Activated naive CD8-positive, alpha-beta T cell treated with anti-CD3 and anti-CD28 coated beads for 36 hours (primary cell): Measurements from ENCODE around the gene NKX1-1. TPM values are rescaled to one million over a fixed set of nuclear protein-coding genes. Genes with fewer than 3 reads are reported as not detected.

Experiments
- DNase-seq: peaks from one replicate; pipeline ENCODE4 v3.0.0; 2021
- H3K27ac Mint-ChIP-seq: one replicate; pipeline ENCODE4 v1.8.0; 2022; ENCODE audit warnings: mild to moderate bottlenecking, moderate library complexity, mixed read lengths
- H3K27me3 Mint-ChIP-seq: one replicate; pipeline ENCODE4 v1.8.0; 2022; ENCODE audit warnings: mild to moderate bottlenecking, mixed read lengths
- H3K36me3 Mint-ChIP-seq: one replicate; pipeline ENCODE4 v1.8.0; 2021; ENCODE audit warnings: mild to moderate bottlenecking, mixed read lengths
- H3K4me1 Mint-ChIP-seq: one replicate; pipeline ENCODE4 v1.8.0; 2021; ENCODE audit warnings: mixed read lengths
- H3K4me3 Mint-ChIP-seq: one replicate; pipeline ENCODE4 v1.8.0; 2022; ENCODE audit warnings: mild to moderate bottlenecking, moderate library complexity, mixed read lengths
- H3K9me3 Mint-ChIP-seq: one replicate; pipeline ENCODE4 v1.8.0; 2022; ENCODE audit warnings: mixed read lengths
- total RNA-seq, 2 experiments: library from RNA; stranded (reverse); gene quantifications; one replicate each; pipeline ENCODE4 v1.2.3, GENCODE V29; 2021

Gene NKX1-1
- total RNA-seq, 2 experiments from 2014 or later: not detected

- H3K36me3 Mint-ChIP-seq: peaks cover 1% of the 10 kb centered on the region
- no peak overlapping the region for H3K4me3 Mint-ChIP-seq
- H3K4me1 Mint-ChIP-seq: peaks cover 2% of the 10 kb centered on the region
- no peak for DNase-seq
- no peak overlapping the region for H3K27ac Mint-ChIP-seq
- H3K27me3 Mint-ChIP-seq: no peaks in the 10 kb centered on the region
- H3K9me3 Mint-ChIP-seq: no peaks in the 10 kb centered on the region
Observed at GRCh38 chr4:1357356-1358248, 48.6 kb downstream of the NKX1-1 start.

GRCh38 chr4:1356181-1356998 is 49.9 kb downstream of the NKX1-1 start:
- Mint-ChIP-seq H3K27ac (no peak overlapping the region), H3K4me3 (no peak overlapping the region), H3K36me3 (peaks cover 1% of the 10 kb centered on the region), H3K27me3 (no peaks in the 10 kb centered on the region), H3K4me1 (peaks cover 6% of the 10 kb centered on the region), H3K9me3 (no peaks in the 10 kb centered on the region)
- peak; percentile 41 for DNase-seq

GRCh38 chr4:1355378-1355777 is 50.9 kb downstream of the NKX1-1 start:
- Mint-ChIP-seq H3K4me3 (no peak overlapping the region), H3K27ac (no peak overlapping the region), H3K9me3 (no peaks in the 10 kb centered on the region), H3K4me1 (peaks cover 6% of the 10 kb centered on the region), H3K27me3 (no peaks in the 10 kb centered on the region), H3K36me3 (peaks cover 1% of the 10 kb centered on the region)
- no peak for DNase-seq

- peaks cover 8% of the 10 kb centered on the region for H3K4me1 Mint-ChIP-seq
- no peak for DNase-seq
- no peak overlapping the region for H3K4me3 Mint-ChIP-seq
- H3K36me3 Mint-ChIP-seq: peaks cover 1% of the 10 kb centered on the region
- H3K27ac Mint-ChIP-seq: no peak overlapping the region
- no peaks in the 10 kb centered on the region for H3K9me3 Mint-ChIP-seq
- no peaks in the 10 kb centered on the region for H3K27me3 Mint-ChIP-seq
Observed at GRCh38 chr4:1354983-1355275, 51.3 kb downstream of the NKX1-1 start.

GRCh38 chr4:1354136-1354982 is 51.9 kb downstream of the NKX1-1 start:
- no peak overlapping the region for H3K27ac Mint-ChIP-seq
- no peaks in the 10 kb centered on the region for H3K9me3 Mint-ChIP-seq
- no peaks in the 10 kb centered on the region for H3K27me3 Mint-ChIP-seq
- H3K4me1 Mint-ChIP-seq: peaks cover 10% of the 10 kb centered on the region
- H3K4me3 Mint-ChIP-seq: no peak overlapping the region
- no peak for DNase-seq
- peaks cover under 1% of the 10 kb centered on the region for H3K36me3 Mint-ChIP-seq

GRCh38 chr4:1353186-1354055 is 52.8 kb downstream of the NKX1-1 start:
- no peaks in the 10 kb centered on the region for H3K9me3 Mint-ChIP-seq
- H3K4me1 Mint-ChIP-seq: peaks cover 17% of the 10 kb centered on the region
- DNase-seq: no peak
- H3K27ac Mint-ChIP-seq: no peak overlapping the region
- peaks cover 2% of the 10 kb centered on the region for H3K36me3 Mint-ChIP-seq
- H3K4me3 Mint-ChIP-seq: no peak overlapping the region
- no peaks in the 10 kb centered on the region for H3K27me3 Mint-ChIP-seq

Other genes starting within 250 kb of the NKX1-1 start
- gene SPON2, start 233.9 kb downstream of the NKX1-1 start, total RNA-seq: 1 to 10 TPM; 6.5 to 6.8 TPM
- gene CTBP1, start 157.3 kb downstream of the NKX1-1 start, total RNA-seq: 100 to 1,000 TPM; 135 to 141 TPM
- gene MAEA, start 116.6 kb downstream of the NKX1-1 start, total RNA-seq: 10 to 100 TPM; 51.3 to 53.2 TPM
- 10 to 100 TPM; 13.2 to 14.1 TPM for gene UVSSA, start 59.2 kb downstream of the NKX1-1 start, total RNA-seq